Esophagus squamous epithelium (tissue), 5 donors: ENCODE measurements around the gene CDH13. TPM values are rescaled to one million over a fixed set of nuclear protein-coding genes. Genes with fewer than 3 reads are reported as not detected.

Experiments used
- DNase-seq: peaks from one replicate; lab custom pipeline; 2025; lab: John Stamatoyannopoulos, UW
- H3K27ac ChIP-seq, 4 donors: fragments of 200-600 bp; sonication (generic); one replicate each; pipeline ENCODE4 v1.5.1; 2016 to 2019; ENCODE audit warnings: mild to moderate bottlenecking in 1 of 4
- H3K27me3 ChIP-seq, 4 donors: fragments of 200-600 bp; sonication (generic); 1 replicate in 3 of 4; 2 replicates in 1 of 4; pipeline versions ENCODE4 v1.5.1 to v1.6.0; 2017 to 2021; ENCODE audit warnings: antibody characterized with exemption in 1 of 4
- H3K36me3 ChIP-seq, 3 donors: fragments of 200-600 bp; sonication (generic); one replicate each; pipeline ENCODE4 v1.5.1; 2016 to 2019
- H3K4me1 ChIP-seq, 3 donors: fragments of 200-600 bp; sonication (generic); one replicate each; pipeline ENCODE4 v1.5.1; 2017 to 2019
- H3K4me3 ChIP-seq, 4 donors: fragments of 200-600 bp; sonication (generic); 1 replicate in 3 of 4; 2 replicates in 1 of 4; pipeline ENCODE4 v1.5.1; 2016 to 2019; ENCODE audit warnings: mild to moderate bottlenecking in 2 of 4, moderate library complexity in 1 of 4
- H3K9me3 ChIP-seq, 3 donors: fragments of 200-600 bp; sonication (generic); one replicate each; pipeline ENCODE4 v1.5.1; 2016 to 2019
- POLR2A ChIP-seq, 4 donors: fragments of 450-650 bp; IDR thresholded peaks; one replicate each; pipeline ENCODE4 v1.6.1; 2017; ENCODE audit warnings: antibody characterized with exemption in 4 of 4, mild to moderate bottlenecking in 4 of 4, moderate library complexity in 3 of 4
- WGBS, 2 donors: methylation state at CpG; one replicate each; pipeline ENCODE4 v1.1.5; 2018; 5-methylcytosine and 5-hydroxymethylcytosine counted together
- intact Hi-C: fragments of 100-400 bp; cut with DNase I; formaldehyde crosslinking; loops from one replicate; pipeline ENCODE4 v1.15.0; 2022
- total RNA-seq, 4 donors: library from RNA; depleted of rRNA; stranded (reverse); fragments of >200 nt; gene quantifications; one replicate each; pipeline ENCODE4 v1.1.0, GENCODE V29; 2016
- TF ChIP-seq, protein P1 (sequence below), 6 experiments: fragments of 450-650 bp in 4 of 6; fragments of 200-600 bp in 2 of 6; sonication (generic) in 2 of 6; IDR thresholded peaks; one replicate each; pipeline ENCODE4 v1.5.1; 2016 to 2019; ENCODE audit warnings: antibody characterized with exemption in 6 of 6, mild to moderate bottlenecking in 4 of 6, moderate library complexity in 4 of 6
- donor health status: DM: yes; HTN: yes; CAD: no.

Gene CDH13
- total RNA-seq, 4 donors from 2014 or later: 6.9 to 31.9 (median 21.1) TPM

- no peaks in the 10 kb centered on the region for H3K27me3 ChIP-seq
- no peaks in the 10 kb centered on the region for H3K36me3 ChIP-seq
- no peak overlapping the region for H3K4me3 ChIP-seq
- TF ChIP-seq POLR2A (IDR thresholded peaks at IDR 0.05): no peak
- TF ChIP-seq, protein P1, sequence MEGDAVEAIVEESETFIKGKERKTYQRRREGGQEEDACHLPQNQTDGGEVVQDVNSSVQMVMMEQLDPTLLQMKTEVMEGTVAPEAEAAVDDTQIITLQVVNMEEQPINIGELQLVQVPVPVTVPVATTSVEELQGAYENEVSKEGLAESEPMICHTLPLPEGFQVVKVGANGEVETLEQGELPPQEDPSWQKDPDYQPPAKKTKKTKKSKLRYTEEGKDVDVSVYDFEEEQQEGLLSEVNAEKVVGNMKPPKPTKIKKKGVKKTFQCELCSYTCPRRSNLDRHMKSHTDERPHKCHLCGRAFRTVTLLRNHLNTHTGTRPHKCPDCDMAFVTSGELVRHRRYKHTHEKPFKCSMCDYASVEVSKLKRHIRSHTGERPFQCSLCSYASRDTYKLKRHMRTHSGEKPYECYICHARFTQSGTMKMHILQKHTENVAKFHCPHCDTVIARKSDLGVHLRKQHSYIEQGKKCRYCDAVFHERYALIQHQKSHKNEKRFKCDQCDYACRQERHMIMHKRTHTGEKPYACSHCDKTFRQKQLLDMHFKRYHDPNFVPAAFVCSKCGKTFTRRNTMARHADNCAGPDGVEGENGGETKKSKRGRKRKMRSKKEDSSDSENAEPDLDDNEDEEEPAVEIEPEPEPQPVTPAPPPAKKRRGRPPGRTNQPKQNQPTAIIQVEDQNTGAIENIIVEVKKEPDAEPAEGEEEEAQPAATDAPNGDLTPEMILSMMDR (IDR thresholded peaks at IDR 0.05): no peak
- intact Hi-C loops: no loop called here
- no peak overlapping the region for H3K27ac ChIP-seq
- WGBS, 2 donors: 41 to 49% methylated on average over 3 of the region's 3 CpGs
- DNase-seq: no peak
- H3K9me3 ChIP-seq: no peaks in the 10 kb centered on the region
- no peaks in the 10 kb centered on the region for H3K4me1 ChIP-seq
Measured at GRCh38 chr16:83027973-83028372, 401.2 kb downstream of the CDH13 start.

DNA sequence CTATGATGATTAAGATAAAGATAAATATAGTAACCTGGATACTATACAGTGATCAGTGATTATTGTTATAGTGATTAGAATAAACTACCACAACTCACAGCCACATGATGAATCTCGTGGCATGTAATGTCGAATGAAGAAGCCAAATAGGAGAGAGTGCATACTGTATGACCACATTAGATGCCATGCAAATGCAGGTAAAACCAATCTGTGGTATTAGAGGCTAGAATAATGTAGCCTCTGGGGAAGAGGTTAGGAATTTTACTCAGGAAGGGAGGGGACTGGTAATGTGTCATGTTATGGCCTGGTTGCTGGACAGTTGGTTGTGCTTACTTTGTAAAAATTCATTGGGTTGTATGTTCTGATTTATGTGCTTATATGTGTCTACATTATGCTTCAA, 402.7 kb downstream of the CDH13 start:
- Histone ChIP-seq H3K36me3 (no peaks in the 10 kb centered on the region), H3K4me1 (no peaks in the 10 kb centered on the region), H3K27ac (no peak overlapping the region), H3K9me3 (no peaks in the 10 kb centered on the region), H3K4me3 (no peak overlapping the region), H3K27me3 (no peaks in the 10 kb centered on the region)
- TF ChIP-seq POLR2A (IDR thresholded peaks at IDR 0.05): no peak
- TF ChIP-seq, protein P1 (IDR thresholded peaks at IDR 0.05): no peak
- WGBS, 2 donors: 66 to 73% methylated on average over 2 of the region's 2 CpGs
- no peak for DNase-seq
- intact Hi-C loops: no loop called here

DNA sequence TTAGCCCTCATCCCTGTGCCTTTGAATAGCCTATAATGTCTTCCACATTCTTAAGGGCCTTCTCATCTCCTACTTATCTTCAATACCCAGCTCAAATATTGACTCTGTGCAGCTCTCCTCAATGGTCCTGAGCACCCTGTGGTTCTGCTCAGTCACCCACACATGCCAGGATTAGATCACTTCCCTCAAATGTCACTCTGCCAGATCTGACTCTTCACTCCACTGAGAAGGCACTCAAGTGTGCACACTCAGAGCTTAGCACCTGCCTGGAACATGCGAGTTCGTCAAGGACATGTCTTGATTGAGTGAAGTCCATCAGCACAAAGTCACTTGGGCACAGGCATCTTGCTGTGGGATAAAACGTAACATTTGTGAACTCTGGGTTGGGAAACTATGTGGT, 404.8 kb downstream of the CDH13 start:
- no peak for TF ChIP-seq POLR2A (IDR thresholded peaks at IDR 0.05)
- TF ChIP-seq, protein P1 (IDR thresholded peaks at IDR 0.05): no peak
- H3K9me3 ChIP-seq: no peaks in the 10 kb centered on the region
- H3K36me3 ChIP-seq: no peaks in the 10 kb centered on the region
- H3K27me3 ChIP-seq: no peaks in the 10 kb centered on the region
- H3K4me3 ChIP-seq: no peak overlapping the region
- H3K27ac ChIP-seq: no peak overlapping the region
- no peak for DNase-seq
- intact Hi-C loops: no loop called here
- WGBS, 2 donors: 88 to 96% methylated on average over 3 of the region's 3 CpGs
- H3K4me1 ChIP-seq: no peaks in the 10 kb centered on the region

DNA sequence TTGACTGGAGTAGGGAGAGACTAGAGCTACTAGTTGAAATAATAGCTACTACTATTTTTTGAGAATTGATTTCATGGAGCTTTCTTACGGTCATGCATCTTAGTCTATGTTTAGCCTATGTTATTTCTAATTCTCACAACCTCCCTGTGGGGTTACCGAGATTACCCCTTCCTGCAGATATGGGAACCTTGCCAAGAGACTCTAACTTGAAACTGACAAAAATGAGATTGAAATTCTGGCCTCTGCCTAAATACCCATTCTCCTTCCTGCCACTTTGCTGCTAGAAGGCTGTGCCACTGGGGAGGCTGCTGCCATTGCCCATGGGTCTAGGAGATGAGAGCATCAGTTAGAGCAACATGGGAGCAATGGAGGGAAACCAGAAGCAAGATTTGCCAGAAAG, 410.3 kb downstream of the CDH13 start:
- no peaks in the 10 kb centered on the region for H3K36me3 ChIP-seq
- H3K9me3 ChIP-seq: no peaks in the 10 kb centered on the region
- H3K27me3 ChIP-seq: no peaks in the 10 kb centered on the region
- WGBS, 2 donors: 87 to 92% methylated on average over 2 of the region's 2 CpGs
- intact Hi-C loops: no loop called here
- DNase-seq: no peak
- no peak overlapping the region for H3K4me3 ChIP-seq
- no peak for TF ChIP-seq POLR2A (IDR thresholded peaks at IDR 0.05)
- TF ChIP-seq, protein P1 (IDR thresholded peaks at IDR 0.05): no peak
- H3K27ac ChIP-seq: no peak overlapping the region
- no peaks in the 10 kb centered on the region for H3K4me1 ChIP-seq

DNA sequence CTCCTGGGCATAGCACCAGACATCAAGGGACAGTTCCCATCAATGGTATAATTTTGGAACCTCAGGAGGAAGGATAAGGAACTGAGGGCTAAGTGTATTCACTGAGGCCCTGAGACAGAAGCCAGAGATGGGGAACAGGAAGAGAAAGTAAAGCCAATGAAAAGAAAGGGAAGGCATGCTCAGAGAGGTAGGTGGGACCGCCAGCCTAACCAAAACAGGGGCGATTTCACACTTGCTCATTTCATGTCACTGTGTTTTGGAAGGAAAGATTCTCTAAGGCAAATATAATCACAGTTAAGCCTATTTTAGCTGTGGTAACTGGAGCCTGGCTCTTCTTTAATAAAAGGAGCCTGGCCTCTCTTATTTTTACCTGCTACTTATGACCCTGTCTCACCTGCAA, 411.1 kb downstream of the CDH13 start:
- WGBS, 2 donors: 85 to 88% methylated on average over 2 of the region's 2 CpGs
- H3K4me1 ChIP-seq: no peaks in the 10 kb centered on the region
- intact Hi-C loops: no loop called here

More for the DNA sequence above, 411.1 kb downstream of the CDH13 start:
- Histone ChIP-seq H3K9me3 (no peaks in the 10 kb centered on the region), H3K36me3 (no peaks in the 10 kb centered on the region), H3K27ac (no peak overlapping the region), H3K4me3 (no peak overlapping the region), H3K27me3 (no peaks in the 10 kb centered on the region)
- TF ChIP-seq, protein P1 (IDR thresholded peaks at IDR 0.05): no peak
- TF ChIP-seq POLR2A (IDR thresholded peaks at IDR 0.05): no peak
- no peak for DNase-seq
